GM18505 (cell line): ENCODE results near the gene FARP1.
"Not testable (repeated sequence)": the region's sequence is repeated elsewhere in the genome, so short reads cannot be mapped to it uniquely, and the experiment has no call there.

Source experiments
- ATAC-seq: cut with Tn5 transposase; IDR thresholded peaks from one replicate; pipeline ENCODE4 v1.9.1; 2021; ENCODE audit not compliant: unreplicated experiment
- POLR2A ChIP-seq: IDR thresholded peaks from 4 replicates; pipeline ENCODE4 v1.6.1; 2011; ENCODE audit warnings: borderline replicate concordance; ENCODE audit not compliant: insufficient read depth, insufficient read length; ENCODE audit errors: extremely low read depth

Gene FARP1

GRCh38 chr13:98352226-98352625 lies 209.3 kb downstream of the FARP1 start:
- no peak for ATAC-seq
- no peak for TF ChIP-seq POLR2A

DNA sequence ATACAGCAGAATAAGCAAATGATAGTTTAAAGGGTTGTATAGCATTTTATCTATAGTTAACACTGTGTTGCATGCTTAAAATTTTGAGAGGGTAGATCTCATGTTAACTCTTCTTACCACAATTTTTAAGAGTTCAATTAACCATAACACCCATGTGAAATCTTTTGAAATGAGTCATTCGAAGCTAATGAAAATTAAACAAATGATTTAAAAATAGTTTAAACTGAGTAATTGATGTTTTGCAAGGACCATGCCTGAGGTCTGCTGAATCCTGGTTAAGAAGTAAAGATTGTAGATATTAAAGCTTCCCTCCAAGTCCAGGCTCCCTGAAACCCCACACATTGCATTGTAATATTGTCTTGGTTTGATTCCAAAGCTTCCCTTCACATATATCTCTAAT lies 210.9 kb downstream of the FARP1 start:
- ATAC-seq: no peak

DNA sequence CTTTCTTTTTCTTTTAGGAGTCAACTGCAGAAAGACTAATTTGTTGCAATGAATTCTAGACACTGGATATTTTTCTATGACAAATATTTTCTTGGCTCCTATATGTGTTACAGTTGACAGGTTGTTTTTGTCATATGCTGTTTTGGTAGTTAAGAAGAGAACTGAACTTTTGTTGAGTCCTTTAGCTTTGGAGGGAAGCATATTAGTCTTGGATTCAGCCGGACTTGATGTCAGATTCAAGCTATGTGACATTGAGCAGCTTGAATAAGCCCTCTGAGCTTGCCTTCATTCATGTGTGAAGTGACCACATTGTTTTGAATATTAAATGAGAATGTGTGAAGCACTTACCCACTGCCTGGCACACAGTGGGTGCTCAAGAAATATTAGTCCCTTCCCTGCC lies 216.0 kb downstream of the FARP1 start:
- ATAC-seq: no peak
- no peak for TF ChIP-seq POLR2A

More for the DNA sequence above, 210.9 kb downstream of the FARP1 start:
- no peak for TF ChIP-seq POLR2A

DNA sequence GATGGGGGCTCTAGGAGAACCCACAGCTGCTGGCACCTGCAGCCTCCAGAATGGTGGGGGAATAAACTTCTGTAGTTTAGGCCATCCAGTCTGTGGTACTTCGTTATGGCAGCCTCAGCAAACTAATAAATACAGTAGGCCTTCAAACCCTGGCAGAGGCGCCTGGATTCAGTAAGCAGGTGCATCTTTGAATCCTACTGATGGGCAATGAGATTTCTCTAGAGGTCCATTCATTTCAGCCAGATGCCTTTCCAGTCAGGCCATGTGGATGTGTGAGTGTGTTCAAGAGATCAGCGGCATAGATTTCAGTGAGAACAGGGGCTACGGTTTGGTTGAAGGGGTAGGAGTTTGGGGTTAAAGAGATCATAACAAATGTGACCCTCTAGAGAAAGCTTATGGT lies 217.7 kb downstream of the FARP1 start:
- no peak for TF ChIP-seq POLR2A
- ATAC-seq: no peak

GRCh38 chr13:98363326-98363725 lies 220.4 kb downstream of the FARP1 start:
- ATAC-seq: no peak
- TF ChIP-seq POLR2A: no peak

DNA sequence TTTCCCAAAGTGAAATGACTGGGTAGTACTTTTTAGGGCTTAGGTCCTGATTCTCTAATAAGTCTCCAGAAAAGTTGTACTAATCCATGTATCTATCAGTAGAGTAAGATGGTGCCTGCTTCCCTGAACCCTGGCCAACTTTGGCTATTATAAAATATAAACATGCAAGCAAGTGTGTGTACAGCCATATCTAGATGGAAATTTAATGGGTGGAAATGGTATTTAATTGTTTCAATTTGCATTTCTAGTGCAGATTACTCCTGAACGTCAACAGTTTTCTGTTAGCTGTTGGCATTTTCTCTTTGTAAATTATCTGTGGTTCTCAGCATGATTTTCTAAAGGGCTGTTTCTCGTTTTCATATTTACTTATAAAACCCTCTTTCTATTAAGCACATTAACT lies 221.3 kb downstream of the FARP1 start:
- ATAC-seq: no peak
- TF ChIP-seq POLR2A: no peak

GRCh38 chr13:98364647-98365046 lies 221.8 kb downstream of the FARP1 start:
- no peak for ATAC-seq
- no peak for TF ChIP-seq POLR2A

DNA sequence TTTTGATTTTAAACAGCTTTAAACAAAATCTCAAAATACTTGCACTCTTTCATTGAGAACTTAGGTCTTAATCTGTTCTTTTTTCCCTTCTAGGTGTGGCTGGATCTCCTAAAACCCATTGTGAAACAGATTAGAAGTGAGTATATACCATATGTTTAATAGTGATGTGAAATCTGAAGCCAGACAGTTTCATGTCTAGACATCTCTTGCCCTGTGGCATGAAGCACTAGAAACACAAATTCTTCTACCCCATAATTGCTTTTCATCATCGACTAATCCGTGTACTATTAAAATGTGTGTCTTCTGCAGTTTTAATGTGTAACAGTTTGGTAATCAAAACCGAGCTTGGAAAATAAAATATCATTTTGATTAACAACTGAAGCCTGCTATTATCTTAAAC lies 222.4 kb downstream of the FARP1 start:
- no peak for ATAC-seq
- no peak for TF ChIP-seq POLR2A

DNA sequence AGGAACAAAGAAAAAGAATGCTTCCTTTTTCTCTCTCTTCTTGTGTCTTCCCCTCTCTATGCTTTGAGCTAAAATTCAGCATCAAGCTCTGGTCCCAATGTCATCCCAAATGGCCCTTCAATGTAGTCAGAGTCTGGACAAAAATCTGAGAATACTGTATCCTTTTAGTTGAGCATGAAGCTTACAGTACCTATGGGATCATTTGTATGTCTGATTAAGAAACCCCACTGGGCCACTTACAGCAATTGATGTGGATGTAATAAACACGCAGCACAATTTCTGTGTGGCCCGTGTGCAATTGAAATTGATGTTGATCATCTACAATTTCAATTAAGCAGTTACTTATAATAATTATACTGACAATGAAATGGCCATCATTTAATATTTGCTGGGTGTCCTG lies 223.1 kb downstream of the FARP1 start:
- TF ChIP-seq POLR2A: no peak
- ATAC-seq: no peak

GRCh38 chr13:98366443-98366842 lies 223.5 kb downstream of the FARP1 start:
- TF ChIP-seq POLR2A: no peak
- ATAC-seq: no peak

DNA sequence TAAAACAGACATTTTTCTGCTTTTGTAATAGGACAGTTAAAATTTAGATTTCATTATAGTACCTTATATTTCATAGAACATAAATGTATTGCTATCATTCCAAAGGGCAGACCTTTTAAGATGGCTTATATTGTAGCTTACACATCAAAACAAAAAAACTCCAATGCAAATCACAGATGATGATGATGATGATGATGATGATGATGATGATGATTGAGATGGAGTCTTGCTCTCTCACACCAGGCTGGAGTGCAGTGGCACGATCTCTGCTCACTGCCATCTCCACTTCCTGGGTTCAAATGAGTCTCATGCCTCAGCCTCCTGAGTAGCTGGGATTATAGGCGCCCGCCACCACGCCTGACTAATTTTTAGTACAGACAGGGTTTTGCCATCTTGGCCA lies 224.1 kb downstream of the FARP1 start:
- ATAC-seq: no peak
- TF ChIP-seq POLR2A: no peak

- ATAC-seq: no peak
- no peak for TF ChIP-seq POLR2A
These were observed 225.1 kb downstream of the FARP1 start for GRCh38 chr13:98368019-98368418.

DNA sequence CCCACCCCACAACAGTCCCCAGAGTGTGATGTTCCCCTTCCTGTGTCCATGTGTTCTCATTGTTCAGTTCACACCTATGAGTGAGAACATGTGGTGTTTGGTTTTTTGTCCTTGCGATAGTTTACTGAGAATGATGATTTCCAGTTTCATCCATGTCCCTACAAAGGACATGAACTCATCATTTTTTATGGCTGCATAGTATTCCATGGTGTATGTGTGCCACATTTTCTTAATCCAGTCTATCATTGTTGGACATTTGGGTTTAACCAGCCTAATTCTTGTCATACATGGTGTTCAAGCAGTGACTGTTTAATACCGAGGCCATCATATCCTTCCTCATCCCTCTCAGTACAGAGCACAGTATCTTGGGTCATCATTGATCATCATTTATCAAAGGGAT lies 226.6 kb downstream of the FARP1 start:
- ATAC-seq: not testable (repeated sequence)

DNA sequence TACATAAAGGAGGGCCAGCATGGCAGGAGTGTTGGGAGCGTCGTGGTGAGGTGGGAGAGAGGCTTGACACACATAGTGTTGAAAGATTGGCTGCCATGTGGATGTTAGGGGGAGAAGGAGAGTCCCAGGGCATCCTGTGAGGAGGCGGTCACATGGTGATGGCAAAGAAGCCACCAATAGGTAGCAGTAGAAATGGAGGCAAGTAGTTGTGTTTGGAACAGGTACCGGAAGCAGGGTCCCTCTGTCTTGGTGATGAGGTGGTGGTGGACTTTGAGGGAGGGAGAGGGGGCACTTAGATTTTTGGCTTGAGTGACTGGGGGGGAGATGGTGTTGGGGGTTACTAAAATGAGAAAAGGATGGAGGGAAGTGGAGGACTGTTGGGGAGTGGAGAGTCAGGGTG lies 227.4 kb downstream of the FARP1 start:
- no peak for TF ChIP-seq POLR2A
- no peak for ATAC-seq

GRCh38 chr13:98370806-98371515 lies 228.1 kb downstream of the FARP1 start:
- no peak for ATAC-seq
- no peak for TF ChIP-seq POLR2A

DNA sequence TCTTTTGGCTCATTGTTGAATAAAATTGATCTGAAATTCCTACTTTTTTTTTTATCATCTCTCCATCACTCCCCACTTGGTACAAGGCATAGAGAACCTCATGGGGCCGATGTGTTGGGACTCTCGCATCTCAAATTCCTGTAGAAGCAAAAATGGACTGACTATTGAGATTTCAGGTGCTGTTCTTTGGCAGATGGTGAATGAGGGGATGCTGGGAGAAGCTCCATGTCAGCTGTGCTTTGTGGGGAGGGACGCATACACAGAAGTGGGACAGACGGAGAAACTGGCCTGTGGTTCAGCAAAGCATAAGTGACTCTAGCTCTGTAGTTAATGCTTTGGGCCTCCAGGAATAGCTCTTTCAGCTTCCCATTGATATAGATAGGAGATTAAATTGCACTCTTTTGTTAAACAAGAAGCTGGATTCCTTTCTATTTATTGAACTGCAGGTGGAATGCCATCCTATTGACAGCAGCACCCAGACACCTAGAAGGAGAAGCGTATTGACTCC lies 228.7 kb downstream of the FARP1 start:
- no peak for ATAC-seq
- no peak for TF ChIP-seq POLR2A

GRCh38 chr13:98372876-98373275 lies 230.0 kb downstream of the FARP1 start:
- no peak for TF ChIP-seq POLR2A
- no peak for ATAC-seq
